ENCODE results near the gene HADHB.

DNA sequence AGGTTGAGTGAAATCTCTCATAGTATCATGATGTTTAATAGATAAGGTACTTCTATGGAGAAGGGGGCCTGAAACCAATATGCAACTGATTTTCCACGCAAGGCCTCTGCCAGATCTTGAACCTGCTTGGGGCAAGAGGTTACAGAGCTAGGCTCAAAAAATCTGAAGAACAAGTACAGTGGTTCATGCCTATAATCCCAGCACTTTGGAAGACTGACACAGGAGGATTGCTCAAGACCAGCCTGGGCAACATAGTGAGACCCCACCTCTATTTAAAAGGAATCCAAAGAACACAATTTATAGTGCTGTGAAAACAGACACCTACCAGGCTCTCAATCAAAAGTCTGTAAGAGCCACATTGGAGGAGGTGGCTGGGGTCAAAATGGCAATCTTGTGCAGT is 28.9 kb upstream of the HADHB start:
- TF ChIP-seq POLR2A (IDR thresholded peaks at IDR 0.05; ENCODE audit: low read length) (no peak), GATA1 (IDR thresholded peaks at IDR 0.05; ENCODE audit: low read depth, low read length) (no peak)
